Stimulated activated CD8-positive, alpha-beta memory T cell treated with anti-CD3 and anti-CD28 coated beads, Interleukin-7, amount 100 ng/mL, for 24 hours (primary cell): ENCODE results near the gene PSMD8.
"Not testable (repeated sequence)": the region's sequence is repeated elsewhere in the genome, so short reads cannot be mapped to it uniquely, and the experiment has no call there.

Experiments
- DNase-seq: peaks from one replicate; pipeline ENCODE4 v3.0.0-alpha.2; 2020; ENCODE audit warnings: low read depth

PSMD8 gene

GRCh38 chr19:38362076-38362945 lies 12.1 kb upstream of the PSMD8 start:
- DNase-seq = peak; percentile 73

- DNase-seq = not testable (repeated sequence)
Observed at GRCh38 chr19:38362946-38363688, 11.3 kb upstream of the PSMD8 start.

- no peak for DNase-seq
Observed at GRCh38 chr19:38367041-38367440, 7.3 kb upstream of the PSMD8 start.

GRCh38 chr19:38369584-38369983 lies 4.8 kb upstream of the PSMD8 start:
- no peak for DNase-seq

GRCh38 chr19:38370299-38370698 lies 4.1 kb upstream of the PSMD8 start:
- no peak for DNase-seq

GRCh38 chr19:38371081-38371480 lies 3.3 kb upstream of the PSMD8 start:
- DNase-seq = no peak

- DNase-seq = no peak
Observed at GRCh38 chr19:38373907-38374331, 452 bp upstream of the PSMD8 start.

- no peak for DNase-seq
Observed at GRCh38 chr19:38375098-38375493, 725 bp downstream of the PSMD8 start.

- no peak for DNase-seq
Observed at GRCh38 chr19:38375748-38376147, 1.4 kb downstream of the PSMD8 start.

- DNase-seq = no peak
Observed at GRCh38 chr19:38376576-38376975, 2.2 kb downstream of the PSMD8 start.

- DNase-seq = no peak
Observed at GRCh38 chr19:38377052-38377451, 2.7 kb downstream of the PSMD8 start.

GRCh38 chr19:38378866-38379265 lies 4.5 kb downstream of the PSMD8 start:
- no peak for DNase-seq

- no peak for DNase-seq
Observed at GRCh38 chr19:38381138-38381537, 6.8 kb downstream of the PSMD8 start.

- DNase-seq = no peak
Observed at GRCh38 chr19:38383184-38383583, 8.8 kb downstream of the PSMD8 start.

- no peak for DNase-seq
Observed at GRCh38 chr19:38383743-38384142, 9.4 kb downstream of the PSMD8 start.

- no peak for DNase-seq
Observed at GRCh38 chr19:38384209-38385027, 10.0 kb downstream of the PSMD8 start.

GRCh38 chr19:38385057-38385803 lies 10.9 kb downstream of the PSMD8 start:
- DNase-seq = no peak

GRCh38 chr19:38385804-38386257 lies 11.5 kb downstream of the PSMD8 start:
- no peak for DNase-seq

GRCh38 chr19:38386300-38386970 lies 12.1 kb downstream of the PSMD8 start:
- no peak for DNase-seq

- DNase-seq = no peak
Observed at GRCh38 chr19:38386971-38387549, 12.7 kb downstream of the PSMD8 start.
